GM19240 (cell line): ENCODE data around the gene HIVEP3.

ENCODE experiments used
- DNase-seq: peaks from one replicate; pipeline ENCODE4 v3.0.0; 2011; ENCODE audit warnings: low spot score; ENCODE audit not compliant: insufficient read length

HIVEP3 gene

GRCh38 chr1:41475859-41476567 is 442.7 kb downstream of the HIVEP3 start:
- no peak for DNase-seq

GRCh38 chr1:41475346-41475745 is 443.4 kb downstream of the HIVEP3 start:
- no peak for DNase-seq

DNA sequence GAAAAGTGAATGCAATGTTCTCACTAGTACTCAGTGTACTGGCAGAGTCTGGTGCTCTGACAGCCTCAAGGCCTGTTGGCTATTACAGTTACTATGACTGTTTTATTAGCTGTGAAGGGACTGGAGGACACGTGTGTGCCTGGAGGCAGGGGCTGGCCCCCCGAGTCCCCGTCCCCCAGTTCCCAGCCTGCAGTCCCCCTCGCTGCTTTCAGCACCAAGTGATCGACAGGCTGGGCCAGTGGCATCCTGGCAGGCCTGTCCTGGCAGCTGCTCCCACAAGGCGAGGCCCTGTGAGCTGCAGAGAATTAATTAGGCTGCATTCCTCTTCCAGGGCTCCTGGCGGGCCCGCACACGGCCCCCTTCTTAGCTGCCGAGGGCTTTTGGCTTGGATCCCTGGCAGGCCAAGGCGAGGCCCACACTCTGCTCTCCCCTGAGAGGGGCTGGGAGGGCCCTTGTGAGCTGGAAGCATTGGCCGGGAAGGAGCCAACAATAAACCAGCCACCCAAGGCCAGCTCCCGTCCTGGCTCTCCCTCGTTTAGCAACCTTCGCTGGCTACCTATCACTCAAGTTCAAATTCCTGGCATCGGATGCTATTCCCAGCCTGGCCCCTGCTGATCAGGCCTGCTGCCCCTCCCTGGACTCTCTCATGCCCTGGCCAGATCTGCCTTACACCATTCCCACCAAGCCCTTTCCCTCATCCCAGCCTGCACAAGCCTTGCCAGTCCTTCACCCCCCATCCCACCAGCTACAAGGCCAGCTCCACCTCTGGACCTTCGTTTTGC is 444.0 kb downstream of the HIVEP3 start:
- DNase-seq, result no peak

DNA sequence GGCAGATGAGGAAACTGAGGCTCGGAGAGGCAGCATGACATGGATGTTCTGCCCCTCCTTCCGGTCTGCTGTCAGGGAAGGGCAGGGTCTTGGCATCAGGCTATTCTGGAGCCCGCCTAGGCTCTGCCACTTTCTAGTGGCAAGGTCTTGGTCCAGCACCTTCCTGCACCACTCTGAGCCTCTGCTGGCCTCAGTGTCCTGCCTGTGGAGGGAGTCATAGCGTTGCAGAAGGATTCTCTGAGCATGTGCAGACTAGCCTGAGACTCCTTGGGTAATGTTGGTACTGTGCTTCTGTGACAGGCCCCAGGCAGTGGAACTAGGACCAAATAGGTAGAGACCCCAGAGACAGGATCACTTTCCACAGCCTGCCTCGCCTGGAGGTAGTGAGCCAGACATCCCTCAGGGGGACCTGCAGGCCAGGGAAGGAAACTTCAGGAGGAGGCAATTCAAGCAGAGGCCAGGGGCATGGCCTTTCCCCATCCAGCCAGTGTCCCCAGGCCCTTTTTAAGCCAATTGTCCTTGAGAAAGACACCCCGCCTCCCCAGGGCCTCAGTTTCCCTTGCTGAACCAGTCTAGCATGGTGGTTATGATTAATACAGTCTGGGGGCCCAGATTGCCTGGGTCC is 444.9 kb downstream of the HIVEP3 start:
- DNase-seq, result no peak

DNA sequence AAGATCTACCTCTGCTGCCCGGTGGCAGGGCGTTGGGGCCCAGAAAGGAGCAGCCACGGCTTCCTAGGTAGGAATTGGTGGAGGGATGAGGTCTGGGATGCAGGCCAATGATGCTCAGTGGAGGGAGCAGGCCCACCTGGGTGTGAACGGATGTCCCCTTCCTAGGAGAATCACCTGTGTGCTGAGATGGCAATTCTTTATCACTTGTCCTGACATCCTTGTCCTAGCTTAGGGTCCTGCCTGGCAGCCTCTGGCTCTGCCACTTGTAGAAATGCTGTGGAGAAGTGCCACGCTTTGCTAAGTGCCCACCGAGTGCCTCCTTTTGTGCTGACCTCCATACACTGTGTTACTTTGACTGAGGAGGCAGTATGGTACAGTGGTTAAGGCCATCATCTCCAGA is 447.1 kb downstream of the HIVEP3 start:
- DNase-seq, result no peak

- no peak for DNase-seq
These were observed 449.0 kb downstream of the HIVEP3 start for GRCh38 chr1:41469706-41470105.

GRCh38 chr1:41468122-41468762 is 450.5 kb downstream of the HIVEP3 start:
- no peak for DNase-seq

GRCh38 chr1:41467673-41468072 is 451.0 kb downstream of the HIVEP3 start:
- no peak for DNase-seq

DNA sequence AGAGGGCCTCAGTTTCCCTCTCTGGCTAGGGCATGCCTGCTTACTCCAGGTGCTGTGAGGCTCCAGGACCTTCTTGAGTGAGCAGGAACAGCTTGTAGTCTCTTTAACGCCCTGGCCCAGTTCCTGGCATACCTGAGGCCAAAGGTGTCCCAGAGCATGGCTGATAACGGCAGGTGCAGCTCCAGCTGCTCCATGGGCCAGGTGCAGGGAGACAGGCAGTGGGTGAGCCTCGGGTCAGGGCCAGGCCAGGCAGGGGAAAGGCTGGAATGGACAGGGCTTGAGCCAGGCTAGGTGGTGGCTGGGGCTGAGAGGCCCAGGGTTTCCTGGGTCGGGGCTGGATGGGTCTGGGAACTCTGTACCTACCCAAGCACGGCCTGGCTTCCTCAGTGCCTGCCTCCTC is 452.6 kb downstream of the HIVEP3 start:
- no peak for DNase-seq

DNA sequence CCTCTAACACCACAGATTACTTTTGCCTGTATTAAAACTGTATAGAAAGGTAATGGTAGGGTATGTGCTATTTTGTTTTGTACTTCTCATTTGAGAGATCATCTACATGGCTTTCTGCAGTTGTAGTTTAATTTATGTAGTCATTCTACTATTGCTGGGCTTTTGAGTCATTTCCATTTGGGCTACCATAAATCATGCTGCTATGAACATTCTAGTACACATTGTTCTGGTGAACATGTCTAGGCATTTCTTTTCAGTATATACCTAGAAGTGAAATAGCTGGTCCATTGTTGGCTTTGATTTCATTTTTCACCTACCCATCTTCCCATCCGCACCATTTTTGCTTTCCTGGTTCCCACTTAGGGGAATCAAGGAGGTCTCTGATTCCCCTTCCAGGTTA is 453.0 kb downstream of the HIVEP3 start:
- DNase-seq, result no peak

- DNase-seq, result no peak
These were observed 453.8 kb downstream of the HIVEP3 start for GRCh38 chr1:41464885-41465284.

DNA sequence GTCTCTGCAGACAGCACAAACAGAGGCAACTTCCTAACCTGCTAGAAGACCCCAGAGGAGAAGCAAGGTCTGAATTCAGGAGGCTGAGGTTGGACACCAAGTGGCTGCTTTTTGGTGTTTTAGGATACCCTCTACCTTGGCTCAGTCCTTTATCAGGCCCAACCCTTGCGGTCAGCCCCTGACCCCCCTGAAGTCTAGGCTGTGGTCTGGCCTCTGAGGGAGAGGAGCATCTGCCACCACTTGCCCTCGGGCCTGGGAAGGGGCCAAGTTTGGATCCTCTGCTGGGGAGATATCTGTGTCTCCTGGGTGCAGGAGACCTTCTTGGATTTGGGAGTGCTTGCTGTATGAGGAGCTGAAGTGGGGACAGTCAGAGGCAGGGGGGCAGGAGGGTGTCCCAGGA is 455.2 kb downstream of the HIVEP3 start:
- no peak for DNase-seq

DNA sequence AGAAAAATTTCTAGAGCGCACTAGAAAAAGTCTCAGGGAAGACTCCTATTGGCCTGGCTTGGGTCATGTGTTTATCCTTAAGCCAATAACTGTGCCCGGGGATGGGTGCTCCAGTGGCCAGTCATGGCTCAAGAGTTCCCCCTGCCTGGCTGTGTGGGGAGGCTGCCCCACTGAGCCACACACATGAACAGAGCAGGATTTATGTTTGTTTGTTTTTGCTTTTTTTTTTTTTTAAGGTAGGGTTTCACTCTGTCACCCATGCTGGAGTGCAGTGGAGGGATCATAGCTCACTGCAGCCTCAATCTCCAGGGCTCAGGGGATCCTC is 456.1 kb downstream of the HIVEP3 start:
- no peak for DNase-seq

DNA sequence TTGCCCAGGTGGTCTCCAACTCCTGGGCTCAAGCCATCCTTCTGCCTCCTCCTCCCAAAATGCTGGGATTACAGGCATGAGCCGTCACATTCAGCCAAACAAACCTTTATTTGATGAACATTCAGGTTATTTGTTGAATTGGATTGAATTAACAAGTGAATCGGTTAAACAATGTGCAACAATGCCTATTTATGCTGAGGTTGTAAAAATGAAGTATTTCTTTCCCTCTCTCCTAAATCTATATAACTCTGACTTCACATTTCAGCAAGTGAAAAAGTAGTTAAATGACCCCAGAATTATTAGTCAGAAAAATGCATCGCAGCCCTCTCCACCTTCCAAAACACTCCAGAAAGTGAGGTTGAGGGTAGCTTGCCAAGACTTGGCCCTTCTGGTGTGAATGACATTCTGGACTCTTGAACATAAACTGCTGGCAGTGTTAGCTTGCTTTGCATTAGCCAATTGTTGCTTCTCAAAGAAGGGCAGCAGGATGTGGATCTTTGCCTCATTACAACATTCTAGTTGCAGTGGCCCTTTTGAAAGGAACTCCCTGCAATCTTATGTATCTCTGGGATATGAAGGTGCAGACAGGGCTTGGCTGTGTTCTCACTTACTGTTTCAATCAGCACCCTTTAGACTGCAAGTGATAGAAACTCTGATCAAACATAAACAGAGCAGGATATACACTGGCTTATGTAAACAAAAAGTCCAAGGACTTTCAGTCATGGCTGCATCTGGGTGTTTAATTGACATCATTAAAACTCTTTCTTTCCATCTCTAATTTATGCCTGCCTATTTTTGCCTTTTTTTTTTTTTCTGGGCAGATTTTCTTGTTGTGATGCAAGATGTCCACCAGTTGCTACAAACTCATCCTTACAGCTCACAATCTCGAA is 456.7 kb downstream of the HIVEP3 start:
- no peak for DNase-seq

GRCh38 chr1:41456847-41457540 is 461.7 kb downstream of the HIVEP3 start:
- DNase-seq, result no peak
